ENCODE measurements around the gene AURKAIP1. TPM values are rescaled to one million over a fixed set of nuclear protein-coding genes. Genes with fewer than 3 reads are reported as not detected.

The AURKAIP1 gene
- total and polyA plus RNA-seq, 2 of the 4 experiments (the other 2 are of a cell fraction): 45.7 to 107 TPM

DNA sequence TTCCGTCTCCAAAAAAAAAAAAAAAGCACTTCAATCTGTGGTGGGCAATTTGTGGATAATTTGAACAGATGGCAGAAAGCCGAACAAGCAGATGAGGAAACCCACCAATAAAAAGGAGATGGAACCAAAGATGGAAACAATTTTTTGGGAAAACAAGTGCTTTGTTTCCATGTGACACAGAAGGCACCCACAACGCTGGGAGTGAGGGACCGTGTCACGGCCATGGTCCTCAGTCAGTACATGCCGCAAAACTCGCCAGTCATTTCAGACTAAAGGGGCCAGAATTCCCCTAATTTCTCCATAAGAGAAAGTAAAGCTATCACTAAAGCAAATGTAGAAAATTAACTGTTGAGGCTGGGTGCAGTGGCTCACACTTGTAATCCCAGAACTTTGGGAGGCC is 19.1 kb upstream of the AURKAIP1 start:
- peaks cover 5% of the 10 kb centered on the region; the same call in 1 of the 2 replicates for H3K4me1 ChIP-seq (ENCODE audit: control insufficient read depth, insufficient read depth, low read length)
- no peak overlapping the region for H3K56ac ChIP-seq (ENCODE audit: extremely low read depth, insufficient read depth, low read length)
- no peak overlapping the region for H2BK120ac ChIP-seq (ENCODE audit: low read depth, low read length)
- no peaks in the 10 kb centered on the region for H3K27me3 ChIP-seq (ENCODE audit: control insufficient read depth, insufficient read depth, low read length)
- dilution Hi-C loops (cut with HindIII; ENCODE audit: low sequenced_read_pairs, unreplicated experiment) (no loop called here), intact Hi-C loops (cut with micrococcal nuclease) (no loop called here), in situ Hi-C loops (cut with MboI; ENCODE audit: low sequenced_read_pairs) (no loop called here)
- H4K5ac ChIP-seq (ENCODE audit: low read depth, low read length): no peak overlapping the region
- no peak overlapping the region for H3K23ac ChIP-seq (ENCODE audit: low read depth, low read length)
- no peak overlapping the region for H3K4ac ChIP-seq (ENCODE audit: low read depth, low read length)
- no peak overlapping the region for H3K9ac ChIP-seq (ENCODE audit: low read depth, low read length)
- H2AK5ac ChIP-seq (ENCODE audit: low read depth, low read length): no peak overlapping the region
- no peak overlapping the region for H3K4me3 ChIP-seq (ENCODE audit: insufficient read depth, low read depth, low read length)
- no TSS peak for BruUV-seq (replicated peaks)
- H3K18ac ChIP-seq (ENCODE audit: low read depth, low read length): no peak overlapping the region
- no peak overlapping the region for H4K8ac ChIP-seq (ENCODE audit: low read depth in 2 of 2, low read length in 2 of 2)
- POLR2A ChIA-PET (ENCODE audit: unreplicated experiment): no interaction called here
- peaks cover 16 to 58% of the 10 kb centered on the region in 2 experiments for H3K79me1 ChIP-seq (ENCODE audit: low read depth in 1 of 2, low read length in 2 of 2)
- DNase-seq: no peak
- no peak overlapping the region for H2BK15ac ChIP-seq (ENCODE audit: low read depth, low read length)
- no peak overlapping the region for H2BK5ac ChIP-seq (ENCODE audit: low read depth, low read length, poor library complexity, severe bottlenecking)
- no peak overlapping the region for H4K91ac ChIP-seq (ENCODE audit: insufficient read depth, low read depth, low read length)
- H3K14ac ChIP-seq (replicated peaks; ENCODE audit: low read depth, low read length): no peak overlapping the region
- no CpG with 5 or more reads among the region's 7 CpGs for WGBS, 2 experiments (ENCODE audit: extremely low coverage in 2 of 2, insufficient read length in 1 of 2)
- H2BK20ac ChIP-seq (ENCODE audit: low read depth, low read length): no peak overlapping the region
- peaks cover 62% of the 10 kb centered on the region for H3K36me3 ChIP-seq (ENCODE audit: control insufficient read depth, insufficient read depth, low read length)
- CTCF ChIA-PET: no interaction called here
- H2AFZ ChIP-seq (replicated peaks; ENCODE audit: low read length, poor library complexity): no peak overlapping the region
- no peaks in the 10 kb centered on the region for H3K9me1 ChIP-seq (ENCODE audit: insufficient read depth, low read length)
- no peak overlapping the region for H2AK9ac ChIP-seq (replicated peaks; ENCODE audit: low read depth, low read length, poor library complexity)
- H3K27ac ChIP-seq (ENCODE audit: insufficient read depth, low read length): no peak overlapping the region
- no peak for ATAC-seq (ENCODE audit: low read depth)
- H3K9me3 ChIP-seq (ENCODE audit: control insufficient read depth, insufficient read depth, low read length): no peaks in the 10 kb centered on the region
- no peak overlapping the region for H3K4me2 ChIP-seq (ENCODE audit: low read depth, low read length)
- TF ChIP-seq RFX5 (IDR thresholded peaks at IDR 0.05; ENCODE audit: low read depth, low read length) (no peak), RCOR1 (IDR thresholded peaks at IDR 0.05; ENCODE audit: insufficient replicate concordance, low read length) (no peak), BHLHE40 (IDR thresholded peaks at IDR 0.05; ENCODE audit: low read depth, low read length) (no peak), RAD21 (IDR thresholded peaks at IDR 0.05; ENCODE audit: low read length) (no peak), CEBPB (IDR thresholded peaks at IDR 0.05; ENCODE audit: low read depth, low read length) (no peak), POLR2A (IDR thresholded peaks at IDR 0.05; ENCODE audit: low read depth, low read length) (no peak), NFE2L2 (IDR thresholded peaks at IDR 0.05; ENCODE audit: low read depth, low read length) (no peak), SMC3 (IDR thresholded peaks at IDR 0.05; ENCODE audit: low read depth, low read length) (no peak), MXI1 (IDR thresholded peaks at IDR 0.05; ENCODE audit: borderline replicate concordance, low read depth, low read length) (no peak), CHD1 (IDR thresholded peaks at IDR 0.05; ENCODE audit: low read depth, low read length) (no peak), MAZ (IDR thresholded peaks at IDR 0.05; ENCODE audit: borderline replicate concordance, low read depth, low read length) (no peak), MAFK (IDR thresholded peaks at IDR 0.05; ENCODE audit: low read depth, low read length) (no peak)
- TF ChIP-seq, protein P1, sequence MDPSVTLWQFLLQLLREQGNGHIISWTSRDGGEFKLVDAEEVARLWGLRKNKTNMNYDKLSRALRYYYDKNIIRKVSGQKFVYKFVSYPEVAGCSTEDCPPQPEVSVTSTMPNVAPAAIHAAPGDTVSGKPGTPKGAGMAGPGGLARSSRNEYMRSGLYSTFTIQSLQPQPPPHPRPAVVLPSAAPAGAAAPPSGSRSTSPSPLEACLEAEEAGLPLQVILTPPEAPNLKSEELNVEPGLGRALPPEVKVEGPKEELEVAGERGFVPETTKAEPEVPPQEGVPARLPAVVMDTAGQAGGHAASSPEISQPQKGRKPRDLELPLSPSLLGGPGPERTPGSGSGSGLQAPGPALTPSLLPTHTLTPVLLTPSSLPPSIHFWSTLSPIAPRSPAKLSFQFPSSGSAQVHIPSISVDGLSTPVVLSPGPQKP (IDR thresholded peaks at IDR 0.05; ENCODE audit: borderline replicate concordance, low read depth, low read length): no peak
- TF ChIP-seq, protein P2, sequence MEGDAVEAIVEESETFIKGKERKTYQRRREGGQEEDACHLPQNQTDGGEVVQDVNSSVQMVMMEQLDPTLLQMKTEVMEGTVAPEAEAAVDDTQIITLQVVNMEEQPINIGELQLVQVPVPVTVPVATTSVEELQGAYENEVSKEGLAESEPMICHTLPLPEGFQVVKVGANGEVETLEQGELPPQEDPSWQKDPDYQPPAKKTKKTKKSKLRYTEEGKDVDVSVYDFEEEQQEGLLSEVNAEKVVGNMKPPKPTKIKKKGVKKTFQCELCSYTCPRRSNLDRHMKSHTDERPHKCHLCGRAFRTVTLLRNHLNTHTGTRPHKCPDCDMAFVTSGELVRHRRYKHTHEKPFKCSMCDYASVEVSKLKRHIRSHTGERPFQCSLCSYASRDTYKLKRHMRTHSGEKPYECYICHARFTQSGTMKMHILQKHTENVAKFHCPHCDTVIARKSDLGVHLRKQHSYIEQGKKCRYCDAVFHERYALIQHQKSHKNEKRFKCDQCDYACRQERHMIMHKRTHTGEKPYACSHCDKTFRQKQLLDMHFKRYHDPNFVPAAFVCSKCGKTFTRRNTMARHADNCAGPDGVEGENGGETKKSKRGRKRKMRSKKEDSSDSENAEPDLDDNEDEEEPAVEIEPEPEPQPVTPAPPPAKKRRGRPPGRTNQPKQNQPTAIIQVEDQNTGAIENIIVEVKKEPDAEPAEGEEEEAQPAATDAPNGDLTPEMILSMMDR (conservative IDR thresholded peaks at IDR 0.05; ENCODE audit: low read depth, low read length): no peak
- TF ChIP-seq, protein P3, sequence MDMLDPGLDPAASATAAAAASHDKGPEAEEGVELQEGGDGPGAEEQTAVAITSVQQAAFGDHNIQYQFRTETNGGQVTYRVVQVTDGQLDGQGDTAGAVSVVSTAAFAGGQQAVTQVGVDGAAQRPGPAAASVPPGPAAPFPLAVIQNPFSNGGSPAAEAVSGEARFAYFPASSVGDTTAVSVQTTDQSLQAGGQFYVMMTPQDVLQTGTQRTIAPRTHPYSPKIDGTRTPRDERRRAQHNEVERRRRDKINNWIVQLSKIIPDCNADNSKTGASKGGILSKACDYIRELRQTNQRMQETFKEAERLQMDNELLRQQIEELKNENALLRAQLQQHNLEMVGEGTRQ (IDR thresholded peaks at IDR 0.05; ENCODE audit: low read depth, low read length): no peak
- H4K20me1 ChIP-seq (ENCODE audit: insufficient read depth, low read length): peaks cover 26% of the 10 kb centered on the region; the same call in 1 of the 2 replicates
